ENCODE results near the gene KIF3C.

The KIF3C gene

GRCh38 chr2:25983735-25984134, 1.4 kb upstream of the KIF3C start:
- no peaks in the 10 kb centered on the region for H3K27me3 Mint-ChIP-seq
- no peak overlapping the region for H3K27ac Mint-ChIP-seq
- H3K9me3 Mint-ChIP-seq = no peaks in the 10 kb centered on the region
- no peak for DNase-seq
- no peaks in the 10 kb centered on the region for H3K36me3 Mint-ChIP-seq (ENCODE audit: low read depth)
- H3K4me3 Mint-ChIP-seq = no peak overlapping the region
- H3K4me1 Mint-ChIP-seq (ENCODE audit: low read depth) = peaks cover 10% of the 10 kb centered on the region

DNA sequence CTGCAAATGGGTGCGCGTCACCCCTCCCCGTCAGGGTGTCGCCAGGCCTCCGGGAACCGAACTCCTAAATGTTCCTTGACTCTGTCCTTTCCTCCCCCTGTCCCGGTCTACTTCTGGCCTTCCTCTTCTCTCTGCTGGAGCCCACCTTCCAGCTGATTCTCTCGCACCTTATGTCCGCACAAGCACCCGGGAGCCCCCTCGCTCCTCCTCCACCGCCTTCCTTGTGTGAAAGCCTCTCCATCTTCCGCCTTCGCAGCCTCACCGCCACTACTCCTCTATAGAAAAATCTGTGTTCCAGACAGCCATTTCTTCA, 627 bp upstream of the KIF3C start:
- Mint-ChIP-seq H3K4me3 (peak overlapping the region; percentile 70), H3K36me3 (ENCODE audit: low read depth) (no peaks in the 10 kb centered on the region), H3K27ac (peak overlapping the region; percentile 81), H3K27me3 (no peaks in the 10 kb centered on the region), H3K4me1 (ENCODE audit: low read depth) (peaks cover 13% of the 10 kb centered on the region), H3K9me3 (no peaks in the 10 kb centered on the region)
- no peak for DNase-seq

GRCh38 chr2:25981596-25982272, 563 bp downstream of the KIF3C start:
- no peaks in the 10 kb centered on the region for H3K9me3 Mint-ChIP-seq
- H3K4me3 Mint-ChIP-seq = peak overlapping the region; percentile 82
- H3K4me1 Mint-ChIP-seq (ENCODE audit: low read depth) = peaks cover 16% of the 10 kb centered on the region
- no peaks in the 10 kb centered on the region for H3K36me3 Mint-ChIP-seq (ENCODE audit: low read depth)
- peak overlapping the region; percentile 29 for H3K27ac Mint-ChIP-seq
- H3K27me3 Mint-ChIP-seq = no peaks in the 10 kb centered on the region
- no peak for DNase-seq

DNA sequence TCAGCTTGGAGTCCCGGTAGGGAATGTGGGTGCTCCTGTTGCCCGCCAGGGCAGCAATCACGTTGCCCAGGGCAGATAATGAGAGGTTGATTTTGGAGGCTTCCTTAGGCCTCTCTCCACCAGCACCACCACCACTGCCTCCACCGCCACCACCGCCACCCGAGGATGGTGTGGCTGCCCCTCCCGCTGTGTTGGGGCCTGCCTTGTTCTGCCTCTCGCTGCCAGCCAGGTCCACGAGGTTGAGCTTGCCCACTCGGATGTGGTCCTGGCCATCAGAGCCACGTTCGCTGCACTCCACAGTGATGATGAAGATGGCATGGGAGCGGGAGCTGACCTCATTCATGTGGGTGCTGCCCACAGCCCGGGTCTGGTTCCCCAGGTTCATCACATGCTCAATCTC, 1.3 kb downstream of the KIF3C start:
- Mint-ChIP-seq H3K9me3 (no peaks in the 10 kb centered on the region), H3K27ac (no peak overlapping the region), H3K4me1 (ENCODE audit: low read depth) (peaks cover 16% of the 10 kb centered on the region), H3K4me3 (peak overlapping the region; percentile 82), H3K27me3 (no peaks in the 10 kb centered on the region), H3K36me3 (ENCODE audit: low read depth) (no peaks in the 10 kb centered on the region)
- no peak for DNase-seq

GRCh38 chr2:25980076-25980887, 2.0 kb downstream of the KIF3C start:
- H3K27me3 Mint-ChIP-seq = no peaks in the 10 kb centered on the region
- no peaks in the 10 kb centered on the region for H3K9me3 Mint-ChIP-seq
- H3K4me3 Mint-ChIP-seq = no peak overlapping the region
- no peak for DNase-seq
- H3K27ac Mint-ChIP-seq = no peak overlapping the region
- H3K36me3 Mint-ChIP-seq (ENCODE audit: low read depth) = no peaks in the 10 kb centered on the region
- H3K4me1 Mint-ChIP-seq (ENCODE audit: low read depth) = peaks cover 16% of the 10 kb centered on the region

GRCh38 chr2:25979001-25979400, 3.3 kb downstream of the KIF3C start:
- Mint-ChIP-seq H3K27ac (no peak overlapping the region), H3K36me3 (ENCODE audit: low read depth) (no peaks in the 10 kb centered on the region), H3K9me3 (no peaks in the 10 kb centered on the region), H3K4me1 (ENCODE audit: low read depth) (peaks cover 16% of the 10 kb centered on the region), H3K27me3 (no peaks in the 10 kb centered on the region), H3K4me3 (no peak overlapping the region)
- no peak for DNase-seq

DNA sequence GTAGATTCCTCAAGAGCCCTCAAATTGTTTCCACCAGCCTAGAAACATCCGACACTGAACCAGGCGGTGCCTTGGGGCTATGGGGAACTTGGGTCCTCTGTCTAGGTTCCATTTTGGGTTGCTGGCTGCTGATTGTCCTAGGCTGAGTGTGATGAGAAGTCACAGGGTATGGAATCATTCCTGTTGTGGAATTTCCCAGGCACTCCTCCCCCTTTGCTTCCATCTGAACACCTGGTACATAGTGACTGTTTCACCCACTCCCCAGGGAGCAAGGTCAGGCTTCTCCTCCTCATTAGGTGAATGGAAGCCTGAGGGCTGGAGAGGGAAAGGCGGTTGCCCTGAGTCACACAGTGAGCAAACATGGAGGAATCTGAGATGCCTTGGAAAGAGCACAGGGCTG, 4.5 kb downstream of the KIF3C start:
- no peak overlapping the region for H3K27ac Mint-ChIP-seq
- peaks cover 12% of the 10 kb centered on the region for H3K4me1 Mint-ChIP-seq (ENCODE audit: low read depth)
- no peak for DNase-seq
- no peak overlapping the region for H3K4me3 Mint-ChIP-seq
- H3K9me3 Mint-ChIP-seq = no peaks in the 10 kb centered on the region
- H3K27me3 Mint-ChIP-seq = no peaks in the 10 kb centered on the region
- H3K36me3 Mint-ChIP-seq (ENCODE audit: low read depth) = no peaks in the 10 kb centered on the region

DNA sequence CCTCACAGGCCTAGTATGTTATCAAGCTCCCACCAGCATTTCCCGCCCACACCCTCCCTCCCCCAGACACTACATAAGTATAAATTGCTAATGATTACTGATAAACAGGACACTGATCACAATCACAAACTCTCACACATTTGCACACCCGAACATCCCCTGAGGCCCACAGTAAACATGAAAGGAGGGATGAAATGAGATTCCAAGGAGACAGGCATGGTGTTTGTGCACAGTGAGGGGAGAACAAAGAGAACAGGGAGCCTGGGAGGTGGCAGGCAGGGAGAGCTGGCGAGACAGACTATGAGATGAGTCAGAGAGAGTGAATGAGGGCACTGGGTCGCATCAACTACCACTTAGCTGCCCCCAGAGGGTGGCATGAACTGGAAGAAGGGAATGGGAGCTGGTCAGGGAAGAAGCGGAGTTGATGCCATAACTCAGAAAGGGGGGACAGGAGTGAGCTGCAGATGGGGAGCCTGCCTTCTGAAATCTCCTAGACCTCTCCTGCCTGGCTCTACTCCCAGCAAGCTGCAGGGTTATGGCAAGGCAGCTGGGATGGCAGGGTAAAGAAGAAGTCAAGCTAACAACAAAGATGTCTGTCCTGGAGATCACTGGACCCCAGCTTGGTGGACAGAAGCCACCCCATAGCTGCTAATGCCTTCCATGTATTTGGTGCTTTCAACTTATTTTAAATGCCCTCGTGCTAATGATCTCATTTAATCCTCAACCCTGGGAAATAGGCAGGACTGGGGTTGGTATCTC, 5.1 kb downstream of the KIF3C start:
- no peaks in the 10 kb centered on the region for H3K27me3 Mint-ChIP-seq
- no peaks in the 10 kb centered on the region for H3K36me3 Mint-ChIP-seq (ENCODE audit: low read depth)
- no peak overlapping the region for H3K4me3 Mint-ChIP-seq
- DNase-seq = no peak
- peaks cover 12% of the 10 kb centered on the region for H3K4me1 Mint-ChIP-seq (ENCODE audit: low read depth)
- H3K9me3 Mint-ChIP-seq = no peaks in the 10 kb centered on the region
- H3K27ac Mint-ChIP-seq = no peak overlapping the region

DNA sequence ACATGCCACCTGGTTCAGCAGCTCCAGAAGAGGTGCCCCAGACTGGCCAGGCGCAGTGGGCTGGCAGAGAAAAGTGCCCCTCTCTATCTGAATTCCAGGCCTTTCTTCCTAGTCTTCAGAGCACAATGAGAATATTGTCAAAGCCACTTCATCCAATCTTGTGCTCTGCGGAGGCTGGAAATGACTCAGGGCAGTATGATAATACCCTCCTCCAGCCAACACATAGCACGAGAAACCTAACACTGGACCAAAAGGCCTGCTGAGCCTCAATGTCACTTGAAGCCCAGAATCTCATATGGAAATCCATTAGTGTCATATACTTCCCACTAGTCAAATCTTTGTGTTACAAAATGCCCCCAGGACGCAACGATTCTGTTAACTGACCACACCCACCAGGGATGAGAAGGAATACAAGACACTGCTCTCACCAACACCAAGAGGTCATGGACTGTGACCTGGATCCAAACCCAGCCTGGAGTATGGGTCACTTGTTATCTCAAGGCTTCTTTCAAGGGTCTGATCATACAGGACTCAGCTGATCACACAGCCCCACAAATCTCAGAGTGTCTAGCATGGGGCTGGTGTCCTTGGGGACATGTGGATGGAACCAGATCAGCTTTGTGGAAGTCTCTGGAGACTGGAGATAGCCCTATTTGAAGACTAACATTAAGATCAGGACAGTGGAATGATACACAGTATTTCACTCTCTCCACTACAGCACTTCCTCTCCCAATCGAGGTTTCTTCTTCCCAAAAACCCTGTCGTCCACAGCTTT, 10.1 kb downstream of the KIF3C start:
- Mint-ChIP-seq H3K36me3 (ENCODE audit: low read depth) (no peaks in the 10 kb centered on the region), H3K4me1 (ENCODE audit: low read depth) (peaks cover 2% of the 10 kb centered on the region), H3K4me3 (no peak overlapping the region), H3K27me3 (no peaks in the 10 kb centered on the region), H3K27ac (no peak overlapping the region), H3K9me3 (no peaks in the 10 kb centered on the region)
- DNase-seq = no peak

- no peaks in the 10 kb centered on the region for H3K27me3 Mint-ChIP-seq
- H3K36me3 Mint-ChIP-seq (ENCODE audit: low read depth) = no peaks in the 10 kb centered on the region
- no peaks in the 10 kb centered on the region for H3K4me1 Mint-ChIP-seq (ENCODE audit: low read depth)
- H3K27ac Mint-ChIP-seq = no peak overlapping the region
- DNase-seq = no peak
- H3K4me3 Mint-ChIP-seq = no peak overlapping the region
- no peaks in the 10 kb centered on the region for H3K9me3 Mint-ChIP-seq
Measured at GRCh38 chr2:25971596-25971995, 10.7 kb downstream of the KIF3C start.

DNA sequence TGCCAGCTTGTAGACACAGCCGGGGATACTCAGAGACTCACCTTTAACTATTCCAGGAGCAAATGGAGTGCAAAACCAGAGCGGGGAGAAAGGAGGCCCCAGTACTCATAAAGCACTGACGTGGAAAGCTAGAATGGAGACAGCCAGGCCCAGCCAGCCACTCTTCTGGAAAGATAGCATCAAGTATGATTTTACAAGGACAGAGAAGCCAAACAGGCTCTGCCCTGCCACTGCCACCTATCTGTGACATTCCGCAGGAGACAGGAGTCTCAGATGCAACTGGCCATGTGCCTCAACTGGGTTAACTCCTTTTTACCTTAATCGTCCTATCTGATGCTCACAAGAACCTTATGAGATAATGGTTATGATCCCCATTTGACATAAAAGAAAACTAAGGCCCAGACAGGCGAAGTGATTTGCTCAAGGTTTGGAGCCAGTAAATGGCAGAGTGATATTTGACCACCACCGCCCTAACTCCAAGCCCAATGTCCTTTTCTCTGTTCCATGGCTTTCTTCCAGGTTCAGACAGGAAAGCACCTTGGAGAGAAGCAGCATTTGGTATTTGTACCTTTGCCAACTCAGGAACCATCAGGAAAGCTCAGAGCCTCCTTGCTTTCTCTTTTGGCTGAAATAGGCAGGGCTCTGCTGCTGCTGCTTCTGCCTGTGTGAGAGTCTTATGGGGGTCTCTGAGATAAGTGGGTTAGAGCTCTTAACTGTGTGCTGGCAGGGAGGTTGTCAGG, 15.6 kb downstream of the KIF3C start:
- no peaks in the 10 kb centered on the region for H3K9me3 Mint-ChIP-seq
- H3K27ac Mint-ChIP-seq = no peak overlapping the region
- no peak for DNase-seq
- H3K36me3 Mint-ChIP-seq (ENCODE audit: low read depth) = no peaks in the 10 kb centered on the region
- no peak overlapping the region for H3K4me3 Mint-ChIP-seq
- no peaks in the 10 kb centered on the region for H3K27me3 Mint-ChIP-seq
- peaks cover 5% of the 10 kb centered on the region for H3K4me1 Mint-ChIP-seq (ENCODE audit: low read depth)

DNA sequence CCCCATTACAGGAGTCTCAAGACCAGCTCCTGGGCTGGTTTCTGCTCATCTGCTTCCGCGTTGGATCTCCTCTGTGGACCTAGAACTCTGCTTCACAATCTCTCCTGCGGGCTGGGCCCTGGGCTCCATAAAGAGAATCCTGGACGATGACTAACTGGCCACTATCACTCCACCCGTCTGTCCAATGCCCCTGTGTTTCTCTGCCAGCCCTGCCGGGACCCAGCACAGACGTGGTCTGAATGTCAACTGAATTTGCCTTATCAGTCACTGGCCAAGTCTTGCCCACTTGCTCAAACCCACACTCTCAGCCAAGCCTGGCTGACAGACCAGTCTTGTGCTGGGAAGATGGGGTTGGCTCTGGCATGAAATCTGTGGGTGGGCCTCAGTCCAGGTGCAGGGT, 17.4 kb downstream of the KIF3C start:
- no peaks in the 10 kb centered on the region for H3K27me3 Mint-ChIP-seq
- no peak overlapping the region for H3K4me3 Mint-ChIP-seq
- no peak for DNase-seq
- no peaks in the 10 kb centered on the region for H3K36me3 Mint-ChIP-seq (ENCODE audit: low read depth)
- no peak overlapping the region for H3K27ac Mint-ChIP-seq
- no peaks in the 10 kb centered on the region for H3K9me3 Mint-ChIP-seq
- H3K4me1 Mint-ChIP-seq (ENCODE audit: low read depth) = peaks cover 13% of the 10 kb centered on the region

GRCh38 chr2:25960920-25961319, 21.4 kb downstream of the KIF3C start:
- Mint-ChIP-seq H3K4me1 (ENCODE audit: low read depth) (peaks cover 13% of the 10 kb centered on the region), H3K36me3 (ENCODE audit: low read depth) (no peaks in the 10 kb centered on the region), H3K27ac (peak overlapping the region; percentile 51), H3K9me3 (no peaks in the 10 kb centered on the region), H3K4me3 (no peak overlapping the region), H3K27me3 (no peaks in the 10 kb centered on the region)
- no peak for DNase-seq

- DNase-seq = no peak
- Mint-ChIP-seq H3K36me3 (ENCODE audit: low read depth) (no peaks in the 10 kb centered on the region), H3K4me3 (no peak overlapping the region), H3K27ac (no peak overlapping the region), H3K9me3 (no peaks in the 10 kb centered on the region), H3K27me3 (no peaks in the 10 kb centered on the region), H3K4me1 (ENCODE audit: low read depth) (peaks cover 13% of the 10 kb centered on the region)
Measured at GRCh38 chr2:25960396-25960795, 21.9 kb downstream of the KIF3C start.
